Measurements from ENCODE around the gene SPOCK3. TPM values are rescaled to one million over a fixed set of nuclear protein-coding genes. Genes with fewer than 3 reads are reported as not detected.
A peak's percentile ranks its signal among the peaks of the same experiment; 100 is the strongest.

Gene SPOCK3
- total and polyA plus RNA-seq, 8 donors: 0.15 to 2.1 (median 0.92) TPM

GRCh38 chr4:167025670-167026069 is 208.6 kb downstream of the SPOCK3 start:
- no peak overlapping the region for H3K27ac ChIP-seq
- H3K4me3 ChIP-seq: no peak overlapping the region
- H3K36me3 ChIP-seq: no peaks in the 10 kb centered on the region
- ATAC-seq: peak; percentile 65
- TF ChIP-seq, protein P1, sequence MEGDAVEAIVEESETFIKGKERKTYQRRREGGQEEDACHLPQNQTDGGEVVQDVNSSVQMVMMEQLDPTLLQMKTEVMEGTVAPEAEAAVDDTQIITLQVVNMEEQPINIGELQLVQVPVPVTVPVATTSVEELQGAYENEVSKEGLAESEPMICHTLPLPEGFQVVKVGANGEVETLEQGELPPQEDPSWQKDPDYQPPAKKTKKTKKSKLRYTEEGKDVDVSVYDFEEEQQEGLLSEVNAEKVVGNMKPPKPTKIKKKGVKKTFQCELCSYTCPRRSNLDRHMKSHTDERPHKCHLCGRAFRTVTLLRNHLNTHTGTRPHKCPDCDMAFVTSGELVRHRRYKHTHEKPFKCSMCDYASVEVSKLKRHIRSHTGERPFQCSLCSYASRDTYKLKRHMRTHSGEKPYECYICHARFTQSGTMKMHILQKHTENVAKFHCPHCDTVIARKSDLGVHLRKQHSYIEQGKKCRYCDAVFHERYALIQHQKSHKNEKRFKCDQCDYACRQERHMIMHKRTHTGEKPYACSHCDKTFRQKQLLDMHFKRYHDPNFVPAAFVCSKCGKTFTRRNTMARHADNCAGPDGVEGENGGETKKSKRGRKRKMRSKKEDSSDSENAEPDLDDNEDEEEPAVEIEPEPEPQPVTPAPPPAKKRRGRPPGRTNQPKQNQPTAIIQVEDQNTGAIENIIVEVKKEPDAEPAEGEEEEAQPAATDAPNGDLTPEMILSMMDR (IDR thresholded peaks at IDR 0.05): no peak
- H3K9me3 ChIP-seq: no peaks in the 10 kb centered on the region
- DNase-seq: no peak
- no peaks in the 10 kb centered on the region for H3K27me3 ChIP-seq
- H3K4me1 ChIP-seq: no peaks in the 10 kb centered on the region
- intact Hi-C loops (cut with DNase I): no loop called here

DNA sequence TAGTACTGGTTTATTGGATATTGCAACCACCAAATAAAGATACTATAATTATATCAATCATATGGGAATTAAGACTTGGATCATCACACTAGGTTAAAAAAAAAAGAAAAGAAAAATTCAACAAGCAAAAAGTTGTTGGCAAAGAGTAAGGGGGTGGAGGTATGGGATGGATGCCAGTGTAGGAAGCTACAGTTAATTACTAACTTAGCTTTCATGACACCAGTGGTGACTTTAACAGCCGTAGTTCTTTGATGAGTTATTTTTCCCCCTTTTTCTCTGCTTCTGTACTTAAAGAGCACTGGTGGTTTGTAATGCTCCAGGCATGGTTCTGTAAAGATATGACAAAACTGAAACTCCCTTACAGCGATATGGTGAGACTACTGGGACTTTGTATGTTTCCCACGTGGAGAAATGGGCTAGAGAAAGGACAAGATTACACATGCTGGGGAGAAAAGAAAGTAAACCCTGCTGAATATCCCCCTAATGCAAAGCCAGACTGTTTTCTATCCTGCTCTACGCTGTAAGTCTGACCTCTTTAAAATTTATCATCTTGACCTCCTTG is 210.8 kb downstream of the SPOCK3 start:
- Histone ChIP-seq H3K27ac (no peak overlapping the region), H3K27me3 (no peaks in the 10 kb centered on the region), H3K36me3 (no peaks in the 10 kb centered on the region), H3K9me3 (no peaks in the 10 kb centered on the region), H3K4me1 (no peaks in the 10 kb centered on the region), H3K4me3 (no peak overlapping the region)
- DNase-seq: no peak
- ATAC-seq: no peak
- intact Hi-C loops (cut with DNase I): no loop called here
- TF ChIP-seq, protein P1 (IDR thresholded peaks at IDR 0.05): no peak

- Histone ChIP-seq H3K27me3 (no peaks in the 10 kb centered on the region), H3K27ac (no peak overlapping the region), H3K36me3 (no peaks in the 10 kb centered on the region), H3K4me3 (no peak overlapping the region), H3K9me3 (peaks cover 0 to 3% of the 10 kb centered on the region in 2 donors), H3K4me1 (no peaks in the 10 kb centered on the region)
- intact Hi-C loops (cut with DNase I): no loop called here
- ATAC-seq: peak; percentile 88
- TF ChIP-seq, protein P1 (IDR thresholded peaks at IDR 0.05): peak; percentile 49 to 71
- peak; percentile 40 to 73 (median 62) for DNase-seq
Measured at GRCh38 chr4:167021545-167022155, 212.6 kb downstream of the SPOCK3 start.

DNA sequence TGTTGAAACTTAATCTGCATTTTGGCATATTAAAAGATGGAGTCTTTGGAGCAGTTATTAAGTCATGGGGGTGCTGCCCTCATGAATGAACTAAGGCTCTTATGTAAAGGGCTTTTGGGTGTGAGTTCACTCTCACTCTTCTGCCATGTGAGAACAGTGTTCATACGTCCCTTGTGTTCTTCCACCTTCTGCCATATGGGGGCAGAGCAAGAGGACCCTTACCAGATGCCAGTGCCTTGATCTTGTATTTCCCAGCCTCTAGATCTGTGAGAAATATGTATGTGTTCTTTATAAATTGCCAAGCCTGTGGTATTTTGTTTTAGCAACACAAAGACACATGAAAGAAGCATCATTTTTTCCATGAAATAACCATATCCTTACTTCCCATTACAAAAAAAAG is 213.9 kb downstream of the SPOCK3 start:
- DNase-seq (no peak), ATAC-seq (no peak)
- H3K4me3 ChIP-seq: no peak overlapping the region
- H3K27me3 ChIP-seq: no peaks in the 10 kb centered on the region
- TF ChIP-seq, protein P1 (IDR thresholded peaks at IDR 0.05): no peak
- no peaks in the 10 kb centered on the region for H3K36me3 ChIP-seq
- intact Hi-C loops (cut with DNase I): no loop called here
- H3K27ac ChIP-seq: no peak overlapping the region
- no peaks in the 10 kb centered on the region for H3K4me1 ChIP-seq
- peaks cover 0 to 3% of the 10 kb centered on the region in 2 donors for H3K9me3 ChIP-seq

DNA sequence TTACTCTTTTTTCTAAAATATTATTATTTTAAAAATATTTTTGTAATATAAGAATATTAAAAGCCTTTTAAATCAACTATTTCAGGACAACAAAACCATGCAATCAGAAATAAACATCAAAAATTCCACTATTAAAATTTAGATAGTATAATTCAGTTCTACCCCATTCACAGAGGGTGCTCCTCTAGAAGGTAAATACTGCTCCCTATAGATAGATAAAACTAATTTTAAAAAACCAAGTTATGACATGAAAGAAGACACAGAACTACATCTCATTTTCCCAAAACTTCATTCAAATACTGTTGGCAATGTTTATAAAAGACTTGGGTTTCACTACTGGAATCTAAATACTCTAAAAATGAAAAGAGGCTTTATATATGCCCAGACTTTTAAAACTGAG is 219.3 kb downstream of the SPOCK3 start:
- H3K36me3 ChIP-seq: no peaks in the 10 kb centered on the region
- TF ChIP-seq, protein P1 (IDR thresholded peaks at IDR 0.05): no peak
- intact Hi-C loops (cut with DNase I): no loop called here
- H3K4me3 ChIP-seq: no peak overlapping the region
- no peaks in the 10 kb centered on the region for H3K4me1 ChIP-seq
- H3K27ac ChIP-seq: no peak overlapping the region
- DNase-seq: no peak
- H3K27me3 ChIP-seq: no peaks in the 10 kb centered on the region
- peaks cover 0 to 3% of the 10 kb centered on the region in 2 donors for H3K9me3 ChIP-seq
- no peak for ATAC-seq
